Skin epidermis (tissue), 12 donors: ENCODE data around the gene SLC25A46.
"Not testable (repeated sequence)": the region's sequence is repeated elsewhere in the genome, so short reads cannot be mapped to it uniquely, and the experiment has no call there.

Experiments
- H3K27ac ChIP-seq, 21 experiments: fragments of 200-600 bp; sonication (generic) in 11 of 21; one replicate each; pipeline ENCODE4 v1.5.0; 2020; ENCODE audit warnings: mild to moderate bottlenecking in 3 of 21, inconsistent platforms in 2 of 21, moderate library complexity in 2 of 21
- H3K4me3 ChIP-seq, 7 experiments: fragments of 200-600 bp; sonication (generic) in 2 of 7; one replicate each; pipeline ENCODE4 v1.5.0; 2020; ENCODE audit warnings: inconsistent platforms in 2 of 7, mild to moderate bottlenecking in 2 of 7, moderate library complexity in 1 of 7

The SLC25A46 gene

GRCh38 chr5:110753600-110753999 is 14.8 kb downstream of the SLC25A46 start:
- Histone ChIP-seq H3K4me3 (no peak overlapping the region), H3K27ac (no peak overlapping the region)

GRCh38 chr5:110754181-110754580 is 15.4 kb downstream of the SLC25A46 start:
- Histone ChIP-seq H3K27ac (no peak overlapping the region), H3K4me3 (no peak overlapping the region)

GRCh38 chr5:110757118-110757729 is 18.4 kb downstream of the SLC25A46 start:
- H3K4me3 ChIP-seq, result no peak overlapping the region
- no peak overlapping the region for H3K27ac ChIP-seq

GRCh38 chr5:110760158-110760557 is 21.4 kb downstream of the SLC25A46 start:
- no peak overlapping the region for H3K4me3 ChIP-seq
- H3K27ac ChIP-seq, result no peak overlapping the region

- Histone ChIP-seq H3K27ac (peak overlapping the region in 1 of 21 experiments; percentile 30), H3K4me3 (no peak overlapping the region)
These were observed 29.5 kb downstream of the SLC25A46 start for GRCh38 chr5:110768138-110768860.

- H3K4me3 ChIP-seq, result no peak overlapping the region
- H3K27ac ChIP-seq, result peak overlapping the region in 6 of 21 experiments; percentile 2 to 45 (median 20)
These were observed 30.3 kb downstream of the SLC25A46 start for GRCh38 chr5:110769000-110769681.

- H3K27ac ChIP-seq, result no peak overlapping the region
These were observed 31.5 kb downstream of the SLC25A46 start for GRCh38 chr5:110770286-110770685.

GRCh38 chr5:110784901-110785300 is 46.1 kb downstream of the SLC25A46 start:
- H3K4me3 ChIP-seq, result no peak overlapping the region
- H3K27ac ChIP-seq, result no peak overlapping the region

More at GRCh38 chr5:110770286-110770685, 31.5 kb downstream of the SLC25A46 start:
- no peak overlapping the region for H3K4me3 ChIP-seq

- H3K4me3 ChIP-seq, result no peak overlapping the region
These were observed 46.5 kb downstream of the SLC25A46 start for GRCh38 chr5:110785356-110785755.

GRCh38 chr5:110788006-110788405 is 49.2 kb downstream of the SLC25A46 start:
- H3K4me3 ChIP-seq, H3K27ac ChIP-seq: not testable (repeated sequence)

More at GRCh38 chr5:110785356-110785755, 46.5 kb downstream of the SLC25A46 start:
- H3K27ac ChIP-seq, result no peak overlapping the region

- no peak overlapping the region for H3K27ac ChIP-seq
- H3K4me3 ChIP-seq, result no peak overlapping the region
These were observed 51.9 kb downstream of the SLC25A46 start for GRCh38 chr5:110790673-110791072.

- Histone ChIP-seq H3K27ac (no peak overlapping the region), H3K4me3 (no peak overlapping the region)
These were observed 64.2 kb downstream of the SLC25A46 start for GRCh38 chr5:110802998-110803397.

- Histone ChIP-seq H3K4me3 (no peak overlapping the region), H3K27ac (peak overlapping the region in 3 of 21 experiments; percentile 21 to 55 (median 23))
These were observed 64.9 kb downstream of the SLC25A46 start for GRCh38 chr5:110803467-110804326.

GRCh38 chr5:110807169-110807568 is 68.4 kb downstream of the SLC25A46 start:
- Histone ChIP-seq H3K4me3 (no peak overlapping the region), H3K27ac (no peak overlapping the region)

- no peak overlapping the region for H3K27ac ChIP-seq
- H3K4me3 ChIP-seq, result no peak overlapping the region
These were observed 70.2 kb downstream of the SLC25A46 start for GRCh38 chr5:110809006-110809405.
